HG03469 (cell line): ENCODE data around the gene ZNF785.
"Not testable (repeated sequence)": the region's sequence is repeated elsewhere in the genome, so short reads cannot be mapped to it uniquely, and the experiment has no call there.

Source experiments
- ATAC-seq: cut with Tn5 transposase; IDR thresholded peaks from one replicate; pipeline ENCODE4 v1.9.1; 2021; ENCODE audit warnings: mild to moderate bottlenecking, moderate library complexity, moderate number of reproducible peaks; ENCODE audit not compliant: unreplicated experiment

ZNF785 gene

DNA sequence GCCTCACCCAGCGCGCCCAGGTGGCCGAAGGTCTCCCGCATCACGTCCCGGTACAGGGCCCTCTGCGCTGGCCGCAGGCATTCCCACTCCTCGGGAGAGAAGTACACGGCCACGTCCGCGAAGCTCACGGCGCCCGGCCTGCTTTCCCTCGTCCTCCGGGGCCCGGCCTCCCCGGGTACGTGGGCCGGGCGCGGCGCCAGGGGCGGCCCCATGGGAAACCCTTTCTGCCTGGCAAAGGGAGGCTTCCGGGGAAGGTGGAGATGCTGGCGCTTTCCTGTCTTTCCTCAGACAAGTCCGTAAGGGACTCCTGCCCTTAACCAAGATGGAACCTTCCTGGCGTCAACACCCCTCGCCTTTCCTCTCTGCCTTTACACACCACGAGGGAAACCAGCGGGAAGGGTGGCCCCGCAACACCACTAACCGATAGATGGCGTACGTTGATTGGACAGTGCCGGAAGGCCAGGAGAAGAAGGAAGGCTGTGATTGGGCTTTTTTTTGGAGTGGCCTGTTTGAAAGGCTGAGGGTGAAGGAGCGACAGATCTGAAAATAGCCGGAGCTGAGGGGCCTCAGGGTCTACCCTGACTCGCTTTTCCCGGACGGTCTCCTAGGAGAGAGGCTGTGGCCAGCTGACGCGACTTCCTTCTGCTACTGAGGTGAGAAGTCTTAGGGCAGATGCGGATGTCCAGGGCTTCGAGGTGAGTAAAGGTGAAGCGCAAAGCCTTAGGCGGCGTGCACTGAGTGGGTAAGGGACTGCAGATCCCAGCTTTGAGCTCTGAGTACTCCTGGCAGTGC, at the start of gene ZNF785:
Gene ZNF785, minus strand, starts transcription at position 298 of the 792 bp plus-strand sequence. Its CDS starts 86 bp downstream, at position 212.
- peak; percentile 81 for ATAC-seq

DNA sequence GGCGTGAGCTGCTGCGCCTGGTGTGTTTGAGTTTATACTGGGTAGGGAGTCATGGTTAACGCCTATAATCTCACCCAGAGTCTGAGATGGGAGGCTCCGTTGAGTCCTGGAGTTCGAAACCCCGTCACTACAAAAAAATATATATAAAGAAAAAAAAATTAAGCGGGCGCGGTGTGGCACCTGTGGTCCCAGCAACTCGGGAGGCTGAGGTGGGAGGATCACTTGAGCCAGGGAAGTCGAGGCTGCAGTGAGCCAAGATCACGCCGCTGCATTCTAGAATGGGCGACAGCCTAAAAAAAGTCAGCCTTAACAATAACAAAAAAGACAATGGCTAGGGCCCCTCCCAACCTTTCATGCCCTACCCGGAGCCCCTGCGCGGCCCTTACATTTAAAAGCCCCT, 48.0 kb upstream of the ZNF785 start:
- ATAC-seq, result no peak

DNA sequence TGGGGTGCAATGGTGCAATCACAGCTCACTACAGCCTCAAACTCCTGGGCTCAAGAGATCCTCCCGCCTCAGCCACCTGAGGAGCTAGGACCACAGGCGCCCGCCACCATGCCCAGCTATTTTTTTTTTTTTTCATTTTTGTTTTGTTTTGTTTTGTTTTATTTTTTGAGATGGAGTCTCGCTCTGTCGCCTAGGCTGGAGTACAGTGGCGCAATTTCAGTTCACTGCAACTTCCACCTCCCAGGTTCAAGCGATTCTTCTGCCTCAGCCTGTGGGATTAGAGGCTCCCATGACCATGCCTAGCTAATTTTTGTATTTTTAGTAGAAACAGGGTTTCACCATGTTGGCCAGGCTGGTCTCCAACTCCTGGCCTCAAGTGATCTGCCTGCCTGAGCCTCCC, 47.0 kb upstream of the ZNF785 start:
- ATAC-seq, result not testable (repeated sequence)

DNA sequence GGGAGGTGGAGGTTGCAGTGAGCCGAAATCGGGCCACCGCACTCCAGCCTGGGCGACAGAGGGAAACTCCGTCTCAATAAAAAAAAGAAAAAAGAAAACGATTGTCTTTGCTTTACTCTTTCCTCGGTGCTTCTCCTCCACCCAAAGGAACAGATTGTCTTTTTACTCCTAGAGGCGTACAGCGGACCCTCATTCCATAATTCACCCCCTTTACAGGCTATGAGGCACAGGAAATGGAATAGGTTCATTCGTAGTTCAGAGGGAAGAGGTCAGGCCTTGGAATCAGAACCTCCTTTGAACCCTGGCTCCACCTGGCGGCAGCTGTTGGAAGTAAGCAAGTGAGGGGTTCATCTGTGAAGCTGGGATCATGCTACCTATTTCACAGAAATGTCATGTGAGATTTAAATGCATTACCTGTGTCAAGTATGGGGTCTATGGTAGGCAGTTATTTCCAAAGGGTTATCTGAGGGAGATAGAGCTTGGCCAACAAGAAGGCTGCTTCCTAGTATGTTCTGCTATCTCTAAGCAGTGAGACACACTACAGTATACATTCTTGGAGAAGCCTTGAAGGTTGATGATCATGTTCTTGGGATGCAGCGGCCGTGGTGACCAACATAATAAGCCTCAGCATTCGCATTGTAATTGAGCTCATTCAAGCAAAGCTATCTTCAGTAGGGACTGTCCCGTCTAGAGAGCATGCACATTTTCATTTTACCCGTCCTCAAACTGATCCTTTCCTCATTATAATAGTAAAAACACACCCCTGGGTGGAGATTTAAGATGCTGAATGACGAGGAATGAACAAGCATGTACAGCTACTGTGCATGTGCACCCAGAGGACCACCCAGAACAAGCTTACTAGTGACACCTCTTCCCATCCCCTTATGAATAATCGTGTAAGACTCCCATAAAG, 43.4 kb upstream of the ZNF785 start:
- ATAC-seq, result no peak

DNA sequence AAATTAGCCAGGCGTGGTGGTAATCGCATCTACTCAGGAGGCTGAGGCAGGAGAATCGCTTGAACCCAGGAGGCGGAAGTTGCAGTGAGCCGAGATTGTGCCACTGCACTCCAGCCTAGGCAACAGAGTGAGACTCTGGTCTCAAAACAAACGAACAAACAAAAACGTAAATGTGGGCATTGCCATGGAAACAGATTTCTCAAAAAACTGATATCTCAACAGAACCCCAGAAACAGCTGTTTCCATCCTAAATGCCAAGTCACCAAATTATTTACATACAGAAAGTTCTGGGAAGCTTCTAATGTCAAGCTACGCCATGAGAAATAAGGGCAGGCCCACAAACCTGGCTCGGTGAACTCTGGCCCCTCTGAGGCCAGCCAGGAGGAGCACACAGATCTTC, 40.7 kb upstream of the ZNF785 start:
- no peak for ATAC-seq

DNA sequence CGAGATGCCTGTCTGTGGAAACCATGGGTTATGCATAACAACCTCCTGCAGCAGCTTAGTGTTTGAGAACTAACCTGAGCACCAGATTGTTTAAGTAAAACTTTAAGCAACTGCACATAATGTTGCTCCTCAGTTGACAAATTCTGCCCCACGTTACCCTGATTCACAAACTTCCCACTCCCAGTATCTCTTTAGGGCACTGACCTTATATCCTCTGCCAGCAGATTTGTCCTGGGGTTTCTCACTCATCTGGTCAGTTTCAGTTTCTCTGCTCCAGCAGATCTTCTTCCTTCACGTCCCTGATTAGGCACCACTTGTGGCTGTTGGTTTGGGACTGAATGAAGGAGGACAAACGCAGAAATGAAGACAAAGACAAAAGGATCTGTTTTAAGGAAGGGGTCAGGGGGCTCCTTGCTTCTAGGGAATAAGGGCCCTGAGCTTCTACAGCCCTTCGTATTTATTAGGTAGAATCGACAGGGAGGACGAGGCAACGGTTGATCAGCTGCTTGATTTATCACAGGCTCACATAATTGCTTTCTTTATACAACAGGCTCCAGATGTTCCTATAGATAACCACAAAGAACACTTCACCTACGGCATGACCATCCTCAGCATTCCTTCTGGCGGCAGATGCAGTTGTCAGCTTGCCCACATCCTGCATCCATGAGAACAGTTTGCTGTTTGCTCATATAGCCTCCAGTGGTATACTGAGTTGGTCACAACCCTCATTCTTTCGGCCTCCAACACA, 38.2 kb upstream of the ZNF785 start:
- ATAC-seq, result no peak

DNA sequence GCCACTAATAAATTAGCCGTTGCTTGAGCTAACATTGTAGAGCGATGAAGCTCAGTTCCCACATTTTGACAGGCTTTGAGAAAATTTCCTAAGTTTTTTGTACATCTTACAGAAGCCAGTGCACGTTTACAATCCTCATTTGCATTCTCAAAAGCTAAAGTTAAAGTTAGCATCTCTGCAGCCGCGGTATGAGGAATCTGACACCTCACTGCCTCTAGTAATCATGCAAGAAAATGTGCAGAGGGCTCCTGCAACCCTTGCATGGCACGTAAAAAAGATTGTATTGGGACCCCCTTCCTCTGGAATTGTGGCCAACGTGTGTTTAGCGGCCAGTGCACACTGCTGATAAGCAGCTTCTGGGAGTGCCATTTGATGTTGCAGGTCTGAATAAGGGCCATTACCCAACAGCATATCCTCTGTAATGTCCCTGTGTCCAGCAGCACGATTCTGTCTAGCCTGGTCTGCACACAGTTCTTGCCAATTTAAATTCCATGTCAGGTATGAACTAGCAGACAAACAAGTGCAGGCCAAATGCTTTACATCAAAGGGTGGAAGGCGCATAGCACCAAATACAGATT, 37.0 kb upstream of the ZNF785 start:
- no peak for ATAC-seq

DNA sequence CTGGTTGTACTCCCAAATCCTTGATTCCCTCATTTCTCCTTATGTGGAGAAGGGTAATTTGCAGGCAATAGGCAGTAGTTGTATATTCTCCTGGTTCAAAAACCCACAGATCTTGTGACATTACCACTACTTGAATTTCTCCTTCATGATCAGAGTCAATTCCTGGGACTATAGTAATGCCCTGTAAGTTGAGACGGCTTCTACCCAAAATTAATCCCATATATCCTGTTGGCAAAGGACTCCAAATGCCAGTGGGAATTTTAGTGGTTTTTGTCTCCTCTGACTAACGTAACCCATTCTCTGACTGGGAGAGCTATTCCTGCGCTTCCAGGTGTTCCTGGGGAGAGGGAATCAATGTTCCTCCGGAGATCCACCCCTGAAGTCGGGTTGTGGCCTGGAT, 36.3 kb upstream of the ZNF785 start:
- no peak for ATAC-seq

DNA sequence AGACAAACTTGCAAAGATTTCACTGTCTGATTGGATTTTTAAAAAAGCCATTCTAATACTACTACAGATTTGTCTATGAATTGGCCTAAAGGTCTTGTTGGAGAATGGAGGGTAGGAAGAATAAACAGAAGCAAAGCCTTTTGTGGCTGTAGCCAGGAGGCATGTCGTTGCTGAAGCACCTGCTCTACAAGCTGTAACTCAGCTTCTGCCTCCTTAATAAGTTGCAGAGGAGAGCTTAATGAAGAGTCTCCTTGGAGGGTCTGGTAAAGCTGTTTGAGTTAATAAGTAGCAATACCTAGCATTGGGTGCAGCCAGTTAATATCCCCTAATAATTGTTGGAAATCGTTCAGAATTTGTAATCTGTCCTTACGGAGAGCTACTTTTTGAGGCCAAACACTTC, 34.7 kb upstream of the ZNF785 start:
- no peak for ATAC-seq

DNA sequence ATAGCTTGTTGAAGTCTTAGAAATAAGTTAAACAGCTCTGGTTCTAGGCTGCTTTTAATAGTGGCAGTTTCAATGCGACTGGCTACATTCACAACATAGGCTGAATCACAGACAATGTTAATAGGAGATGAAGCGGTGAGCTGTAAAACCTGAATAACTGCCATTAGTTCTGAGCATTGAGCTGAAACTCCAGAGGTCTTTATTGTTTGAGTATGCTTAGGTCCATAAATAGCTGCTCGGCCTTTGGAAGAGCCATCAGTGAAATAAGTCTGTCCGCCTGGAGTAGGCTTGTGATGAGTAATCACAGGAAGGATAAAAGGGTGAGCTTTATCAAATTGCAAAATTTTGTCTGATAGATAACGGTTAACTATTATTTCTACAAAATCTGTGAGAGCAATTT, 34.1 kb upstream of the ZNF785 start:
- ATAC-seq, result no peak

DNA sequence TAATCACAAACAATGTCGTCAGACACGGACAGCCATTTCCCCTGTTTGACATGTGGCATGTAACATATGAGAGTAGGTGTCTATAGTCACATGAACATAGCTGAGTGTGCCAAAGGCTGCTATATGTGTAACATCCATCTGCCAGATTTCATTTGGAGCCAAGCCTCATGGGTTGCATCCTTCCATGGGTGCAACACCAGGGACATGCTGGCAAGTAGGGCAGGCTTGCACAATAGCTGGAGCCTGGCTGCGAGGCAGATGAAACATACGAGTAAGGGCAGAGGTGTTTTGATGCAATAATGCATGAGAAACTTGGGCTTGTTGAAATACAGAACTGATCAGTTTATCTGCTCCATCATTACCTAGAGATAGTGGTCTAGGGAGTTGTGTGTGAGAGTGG, 33.7 kb upstream of the ZNF785 start:
- ATAC-seq, result no peak

DNA sequence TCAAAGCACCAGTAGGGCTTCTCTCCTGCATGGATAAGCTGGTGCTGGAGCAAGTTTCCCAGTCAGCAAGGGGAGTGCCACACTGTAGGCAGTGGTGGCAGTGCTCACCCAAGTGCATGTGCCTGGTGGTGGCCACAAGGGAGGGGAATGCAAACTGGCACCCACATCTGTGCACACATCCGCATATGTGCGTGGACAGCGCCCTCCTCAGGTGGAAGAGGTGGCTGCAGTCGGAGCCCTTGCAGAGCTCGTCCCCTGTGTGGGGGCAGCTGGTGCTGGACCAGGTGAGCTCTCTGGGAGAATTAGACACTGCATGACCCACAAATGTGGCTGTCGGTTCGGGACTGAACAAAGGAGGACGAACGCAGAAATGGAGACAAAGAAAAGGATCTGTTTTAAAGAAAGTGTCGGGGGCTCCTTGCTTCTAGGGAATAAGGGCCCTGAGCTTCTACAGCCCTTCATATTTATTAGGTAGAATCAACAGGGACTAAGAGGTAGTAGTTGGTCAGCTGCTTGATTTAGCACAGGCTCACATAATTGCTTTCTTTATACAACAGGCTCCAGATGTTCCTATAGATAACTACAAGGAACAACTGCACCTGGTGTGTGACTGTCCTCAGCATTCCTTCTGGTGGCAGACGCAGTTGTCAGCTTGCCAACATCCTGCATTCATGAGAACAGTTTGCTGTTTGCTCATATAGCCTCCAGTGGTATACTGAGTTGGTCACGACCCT, 30.0 kb upstream of the ZNF785 start:
- no peak for ATAC-seq

DNA sequence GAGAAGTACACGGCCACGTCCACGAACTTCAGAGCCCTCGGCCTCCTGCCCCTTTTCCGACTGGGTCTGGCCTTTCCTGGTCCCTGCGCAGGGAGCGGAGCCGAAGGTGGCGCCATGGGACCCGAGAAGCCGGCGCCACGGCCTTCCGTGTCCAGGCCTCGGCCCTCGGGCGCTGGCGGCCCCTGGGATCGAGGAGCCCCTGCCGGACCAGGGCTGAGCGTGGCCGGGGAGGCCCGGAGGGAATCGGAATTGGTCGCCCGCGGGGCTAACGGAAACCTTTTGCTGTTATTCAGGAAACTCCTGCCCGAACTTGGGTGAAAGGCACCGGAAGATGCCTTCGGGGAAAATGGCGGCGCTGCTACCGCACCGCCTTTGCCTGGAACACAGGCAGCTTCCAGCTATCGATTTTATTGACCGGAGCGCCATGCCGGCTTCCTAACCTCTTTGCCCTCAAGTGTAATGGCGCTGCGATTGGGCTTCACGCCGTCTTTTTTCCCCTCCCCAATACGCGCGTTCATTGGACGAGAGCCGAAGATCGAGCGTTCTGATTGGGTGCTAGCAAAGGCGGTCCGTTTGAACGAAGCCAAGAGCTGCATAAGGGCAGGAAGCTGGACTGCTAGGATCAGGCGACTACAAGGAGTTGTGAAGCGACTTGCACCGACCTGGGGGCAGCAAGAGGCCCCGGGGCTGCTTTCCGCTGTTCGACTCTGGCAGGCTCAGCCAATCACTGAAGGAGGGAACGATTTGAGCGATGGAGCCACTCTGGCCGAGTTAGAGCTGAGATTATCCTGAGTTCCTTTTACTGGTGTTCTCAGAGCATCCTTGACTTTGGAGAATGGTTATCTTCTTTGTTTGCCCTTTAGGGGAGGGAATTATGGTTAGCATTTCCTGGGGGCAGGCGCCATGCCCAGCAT, 24.7 kb upstream of the ZNF785 start, which contains the start of gene ZNF689:
Gene ZNF689, minus strand, starts transcription at position 464 of the 914 bp plus-strand sequence. Its CDS starts 348 bp downstream, at position 116.
- ATAC-seq, result peak; percentile 58

DNA sequence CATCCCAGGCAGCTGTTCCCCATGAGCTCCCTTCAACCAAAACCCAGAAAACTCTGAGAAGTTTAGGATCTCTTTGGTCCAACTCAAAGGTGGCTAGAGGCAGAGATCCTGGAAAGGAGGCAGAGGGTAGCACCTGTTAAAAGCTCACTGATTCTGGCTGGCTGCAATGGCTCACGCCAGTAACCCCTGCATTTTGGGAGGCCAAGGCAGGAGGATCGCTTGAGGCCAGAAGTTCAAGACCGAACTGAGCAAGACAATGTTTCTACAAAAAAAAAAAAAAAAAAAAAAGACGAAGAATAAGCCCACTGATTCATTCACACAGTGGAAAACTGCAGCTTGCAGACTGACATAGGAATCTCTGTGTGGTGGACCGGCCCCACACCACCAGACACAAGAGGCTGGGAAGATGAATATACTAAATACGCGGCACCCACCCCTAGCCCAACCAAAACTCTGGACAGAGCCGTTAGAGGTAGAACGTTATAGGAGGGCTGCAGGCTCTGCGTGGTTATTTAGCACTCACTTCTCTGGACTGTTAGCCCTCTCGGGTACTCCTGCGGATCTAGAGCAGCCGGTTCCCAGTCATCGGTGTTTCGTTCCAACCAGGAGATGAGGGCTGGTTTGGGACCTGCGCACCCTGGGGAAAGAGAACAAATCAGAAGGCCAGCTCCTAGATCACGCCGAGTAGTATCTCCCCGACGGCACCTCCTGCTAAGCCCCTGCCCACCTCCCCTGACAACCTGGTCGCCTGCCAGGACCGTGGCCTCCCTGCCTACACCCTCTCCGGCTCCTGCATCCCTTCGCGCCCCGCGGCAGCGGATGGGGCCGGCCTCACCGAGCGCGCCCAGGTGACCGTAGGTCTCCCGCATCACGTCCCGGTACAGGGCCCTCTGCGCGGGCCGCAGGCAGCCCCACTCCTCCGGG, 23.8 kb upstream of the ZNF785 start:
- ATAC-seq, result peak; percentile 9

DNA sequence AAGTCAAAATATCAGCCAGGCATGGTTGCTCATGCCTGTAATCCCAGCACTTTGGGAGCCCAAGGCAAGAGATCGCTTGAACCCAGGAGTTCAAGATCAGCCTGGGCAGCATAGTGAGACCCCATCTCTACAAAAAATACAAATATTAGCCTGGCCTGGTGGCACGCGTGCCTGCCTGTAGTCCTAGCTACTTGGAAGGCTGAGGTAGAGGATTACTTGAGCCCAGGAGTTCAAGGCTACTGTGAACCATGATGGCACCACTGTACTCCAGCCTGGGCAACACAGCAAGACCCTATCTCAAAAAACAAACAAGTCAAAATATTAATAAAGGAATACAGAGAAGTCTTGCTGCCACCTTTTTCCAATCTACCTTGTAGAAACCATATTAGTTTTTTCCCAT, 20.5 kb upstream of the ZNF785 start:
- no peak for ATAC-seq

DNA sequence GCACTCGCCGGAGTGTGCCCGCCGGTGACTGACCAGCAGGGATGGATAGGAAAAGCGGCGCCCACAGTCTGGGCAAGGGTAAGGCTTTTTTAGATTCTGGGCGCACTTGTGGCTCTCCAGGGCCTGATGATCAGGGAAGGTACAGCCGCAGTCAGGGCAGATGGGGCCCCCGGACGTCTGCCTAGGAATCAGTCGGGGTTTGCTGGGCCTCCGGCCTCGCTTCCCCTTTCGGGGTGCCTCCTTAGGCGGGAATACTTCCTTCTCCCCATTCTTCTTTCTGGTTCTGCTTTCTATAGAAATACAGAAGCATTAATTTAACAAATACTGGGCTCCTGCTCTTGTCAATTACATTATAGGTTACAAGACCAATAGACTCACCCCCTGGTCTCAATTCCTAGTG, 19.7 kb upstream of the ZNF785 start:
- ATAC-seq, result no peak

DNA sequence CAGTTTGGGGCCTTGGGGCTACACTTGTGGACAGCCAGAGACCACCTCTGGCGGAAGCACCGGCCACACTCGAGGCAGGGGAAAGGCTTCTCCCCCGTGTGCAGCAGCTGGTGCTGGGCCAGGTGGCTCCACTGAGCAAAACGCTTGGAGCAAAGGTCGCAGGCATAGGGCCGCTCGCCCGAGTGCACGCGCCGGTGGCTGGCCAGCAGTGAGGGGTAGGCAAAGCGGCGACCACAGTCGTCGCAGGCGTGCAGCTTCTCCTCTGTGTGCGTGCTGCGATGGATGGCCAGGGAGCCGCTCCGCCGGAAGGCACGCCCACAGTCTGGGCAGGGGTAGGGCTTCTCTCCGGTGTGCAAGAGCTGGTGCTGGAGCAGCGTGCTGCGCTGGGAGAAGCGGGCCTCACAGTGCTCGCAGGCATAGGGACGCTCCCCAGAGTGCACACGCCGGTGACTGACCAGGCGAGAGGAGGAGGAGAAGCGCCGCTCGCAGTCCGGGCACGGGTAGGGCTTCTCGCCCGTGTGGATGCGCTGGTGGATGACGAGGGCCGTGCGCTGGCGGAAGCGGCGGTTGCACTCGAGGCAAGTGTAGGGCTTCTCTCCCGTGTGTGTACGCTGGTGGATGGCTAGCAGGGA, 18.9 kb upstream of the ZNF785 start:
- no peak for ATAC-seq

DNA sequence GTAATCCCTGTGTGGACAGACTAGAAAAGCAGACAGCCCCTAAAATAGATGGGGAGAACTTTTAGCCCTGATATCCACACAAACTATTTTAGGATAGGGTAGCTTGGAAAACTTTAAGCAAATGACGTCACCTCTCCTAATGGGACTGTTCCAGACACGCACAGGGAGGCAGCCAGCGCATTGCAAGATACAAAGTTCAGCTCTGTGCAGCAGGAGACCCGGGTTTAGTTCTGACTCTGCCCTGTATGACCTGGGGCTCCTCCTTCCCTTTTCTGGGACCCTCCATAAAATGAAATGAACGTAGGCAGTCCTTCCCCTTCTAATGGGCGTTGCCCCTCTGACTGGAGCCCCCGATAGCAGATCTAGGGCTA, 18.4 kb upstream of the ZNF785 start:
- no peak for ATAC-seq
